GM18868 (cell line): ENCODE data around the gene TUBG1.
"Not testable (repeated sequence)": the region's sequence is repeated elsewhere in the genome, so short reads cannot be mapped to it uniquely, and the experiment has no call there.

Experiments
- ATAC-seq: cut with Tn5 transposase; IDR thresholded peaks from one replicate; pipeline ENCODE4 v1.9.1; 2021; ENCODE audit warnings: mild to moderate bottlenecking, moderate library complexity; ENCODE audit not compliant: unreplicated experiment

Gene TUBG1

GRCh38 chr17:42623271-42623670, 13.8 kb downstream of the TUBG1 start:
- no peak for ATAC-seq

- ATAC-seq, result no peak
Observed at GRCh38 chr17:42623732-42624596, 14.5 kb downstream of the TUBG1 start.

- not testable (repeated sequence) for ATAC-seq
Observed at GRCh38 chr17:42627032-42627764, 17.7 kb downstream of the TUBG1 start.

GRCh38 chr17:42629411-42630009, 20.0 kb downstream of the TUBG1 start:
- ATAC-seq, result no peak

GRCh38 chr17:42632949-42633444, 23.5 kb downstream of the TUBG1 start:
- no peak for ATAC-seq

- no peak for ATAC-seq
Observed at GRCh38 chr17:42639525-42640113, 30.1 kb downstream of the TUBG1 start.

- no peak for ATAC-seq
Observed at GRCh38 chr17:42640121-42640520, 30.6 kb downstream of the TUBG1 start.

- ATAC-seq, result no peak
Observed at GRCh38 chr17:42642336-42642735, 32.9 kb downstream of the TUBG1 start.

GRCh38 chr17:42647778-42648177, 38.3 kb downstream of the TUBG1 start:
- ATAC-seq, result no peak

- no peak for ATAC-seq
Observed at GRCh38 chr17:42651392-42651791, 41.9 kb downstream of the TUBG1 start.

- no peak for ATAC-seq
Observed at GRCh38 chr17:42653179-42654124, 44.0 kb downstream of the TUBG1 start.

GRCh38 chr17:42655528-42655927, 46.0 kb downstream of the TUBG1 start:
- ATAC-seq, result no peak

- no peak for ATAC-seq
Observed at GRCh38 chr17:42657824-42658588, 48.5 kb downstream of the TUBG1 start.

GRCh38 chr17:42659079-42659931, 49.8 kb downstream of the TUBG1 start, which contains the start of gene TUBG2:
TSS of gene TUBG2 (plus strand) at chr17:42659284. CDS start at chr17:42659504, 220 bp downstream.
- ATAC-seq, result peak; percentile 51

- ATAC-seq, result not testable (repeated sequence)
Observed at GRCh38 chr17:42659932-42660274, 50.4 kb downstream of the TUBG1 start.

- no peak for ATAC-seq
Observed at GRCh38 chr17:42660692-42661345, 51.3 kb downstream of the TUBG1 start.
